Endothelial cell of umbilical vein (primary cell): ENCODE results near the gene NCOA5. TPM values are rescaled to one million over a fixed set of nuclear protein-coding genes. Genes with fewer than 3 reads are reported as not detected.

Experiments used
- BruUV-seq: library from RNA; stranded (reverse); fragments of 400-500 nt; replicated peaks from 2 replicates; lab custom pipeline; 2021; lab: Mats Ljungman, UMichigan
- CTCF ChIA-PET: fragments of 300-600, 350-600 bp; sonication (Branson Sonifier 250); formaldehyde crosslinking; loops from one replicate; lab custom pipeline; 2021; ENCODE audit warnings: antibody characterized with exemption, inconsistent platforms; lab: Charles Lee
- POLR2A ChIA-PET: fragments of 300-600, 350-600 bp; sonication (Branson Sonifier 250); formaldehyde crosslinking; loops from one replicate; lab custom pipeline; 2021; ENCODE audit warnings: antibody characterized with exemption, inconsistent platforms; lab: Charles Lee
- DNase-seq: peaks from one replicate; pipeline ENCODE4 v3.0.0-alpha.2; 2011; ENCODE audit warnings: low read depth, low spot score
- FAIRE-seq: peaks from 2 replicates; lab custom pipeline; 2011; peaks lifted over from hg19 to GRCh38; lab: Jason Lieb, UNC
- H2AFZ ChIP-seq: 2 replicates; pipeline ENCODE4 v1.6.0; 2012; ENCODE audit warnings: low read depth, low read length, control low read depth, inconsistent platforms
- H3K27ac ChIP-seq: 2 replicates; pipeline ENCODE4 v1.5.1; 2011; ENCODE audit warnings: low read depth, mild to moderate bottlenecking, control low read depth, low read length, moderate library complexity; ENCODE audit not compliant: insufficient read depth
- H3K27me3 ChIP-seq, 2 experiments: 2 replicates each; pipeline versions ENCODE4 v1.6.0 to v1.6.1; 2011; ENCODE audit warnings: low read length in 2 of 2, mixed read lengths in 1 of 2; ENCODE audit not compliant: control insufficient read depth in 2 of 2, insufficient read depth in 2 of 2
- H3K36me3 ChIP-seq, 2 experiments: 2 replicates in 1 of 2; 3 replicates in 1 of 2; pipeline ENCODE4 v1.5.1; 2011; ENCODE audit warnings: low read length in 2 of 2, mild to moderate bottlenecking in 1 of 2, moderate library complexity in 1 of 2; ENCODE audit not compliant: control insufficient read depth in 2 of 2, insufficient read depth in 2 of 2; ENCODE audit errors: extremely low read depth in 1 of 2
- H3K4me1 ChIP-seq: 3 replicates; pipeline ENCODE4 v1.5.1; 2011; ENCODE audit warnings: mild to moderate bottlenecking, low read length; ENCODE audit not compliant: control insufficient read depth, insufficient read depth; ENCODE audit errors: extremely low read depth
- H3K4me2 ChIP-seq: 2 replicates; pipeline ENCODE4 v1.6.1; 2011; ENCODE audit warnings: low read length, control low read depth, mixed read lengths; ENCODE audit not compliant: insufficient read depth
- H3K4me3 ChIP-seq, 3 experiments: fragments of 200-600 bp in 1 of 3; sonication (generic), shearing (Covaris generic) in 1 of 3; replicated peaks in 1 of 3; 2 replicates each; pipeline ENCODE4 v1.5.1; 2011 to 2016; ENCODE audit warnings: control low read depth in 3 of 3, low read length in 3 of 3, mild to moderate bottlenecking in 2 of 3, inconsistent platforms in 1 of 3, low read depth in 1 of 3, moderate library complexity in 1 of 3; ENCODE audit not compliant: insufficient read depth in 1 of 3
- H3K79me2 ChIP-seq: 2 replicates; pipeline ENCODE4 v1.6.0; 2012; ENCODE audit warnings: low read length, inconsistent platforms; ENCODE audit not compliant: control insufficient read depth, insufficient read depth
- H3K9ac ChIP-seq: replicated peaks from 2 replicates; pipeline ENCODE3; 2011; ENCODE audit warnings: low read length, control low read depth; ENCODE audit not compliant: insufficient read depth; ENCODE audit errors: extremely low read depth
- H3K9me1 ChIP-seq: replicated peaks from 3 replicates; pipeline ENCODE4 v1.6.0; 2011; ENCODE audit warnings: mild to moderate bottlenecking, low read length; ENCODE audit not compliant: control insufficient read depth, insufficient read depth; ENCODE audit errors: extremely low read depth
- H3K9me3 ChIP-seq: replicated peaks from 2 replicates; pipeline ENCODE4 v1.5.1; 2012; ENCODE audit warnings: low read length, inconsistent platforms; ENCODE audit not compliant: control insufficient read depth, insufficient read depth
- H4K20me1 ChIP-seq: replicated peaks from 2 replicates; pipeline ENCODE3; 2011; ENCODE audit warnings: mild to moderate bottlenecking, low read length; ENCODE audit not compliant: control insufficient read depth, insufficient read depth; ENCODE audit errors: extremely low read depth
- CTCF ChIP-seq, 2 donors: IDR thresholded peaks; 1 replicate in 1 of 2; 2 replicates in 1 of 2; pipeline ENCODE4 v1.5.1; 2011; ENCODE audit warnings: low read length in 2 of 2, mild to moderate bottlenecking in 2 of 2, moderate library complexity in 2 of 2, control low read depth in 1 of 2, inconsistent platforms in 1 of 2, low read depth in 1 of 2; ENCODE audit not compliant: insufficient read depth in 1 of 2; ENCODE audit errors: extremely low read depth in 1 of 2
- EZH2 ChIP-seq: IDR thresholded peaks from 2 replicates; pipeline ENCODE4 v1.6.1; 2012; ENCODE audit warnings: borderline replicate concordance, low read depth, mild to moderate bottlenecking, moderate library complexity, low read length, inconsistent platforms; ENCODE audit not compliant: severe bottlenecking
- FOS ChIP-seq: IDR thresholded peaks from 2 replicates; pipeline ENCODE4 v1.6.1; 2011; ENCODE audit warnings: mild to moderate bottlenecking, low read length, moderate library complexity, borderline replicate concordance; ENCODE audit not compliant: insufficient read depth
- GATA2 ChIP-seq: IDR thresholded peaks from 2 replicates; pipeline ENCODE4 v1.7.0; 2011; ENCODE audit warnings: low read depth, mild to moderate bottlenecking, moderate library complexity, mixed read lengths, low read length; ENCODE audit not compliant: insufficient read length, insufficient read depth
- JUN ChIP-seq: IDR thresholded peaks from 2 replicates; pipeline ENCODE4 v1.6.1; 2011; ENCODE audit warnings: borderline replicate concordance, low read depth; ENCODE audit not compliant: insufficient read length, insufficient read depth
- MAX ChIP-seq: IDR thresholded peaks from 2 replicates; pipeline ENCODE4 v1.6.1; 2011; ENCODE audit not compliant: insufficient read depth, insufficient read length
- MYC ChIP-seq: IDR thresholded peaks from one replicate; pipeline ENCODE4 v1.6.1; 2011; ENCODE audit warnings: mild to moderate bottlenecking, low read depth, low read length
- POLR2A ChIP-seq: IDR thresholded peaks from 2 replicates; pipeline ENCODE4 v1.6.1; 2012; ENCODE audit warnings: low read depth, mild to moderate bottlenecking, control low read depth, low read length
- POLR2AphosphoS5 ChIP-seq: IDR thresholded peaks from 2 replicates; pipeline ENCODE4 v1.6.1; 2012; ENCODE audit warnings: low read depth, mild to moderate bottlenecking, control low read depth, low read length, moderate library complexity; ENCODE audit not compliant: insufficient read depth
- dilution Hi-C: fragments of 300-500 bp; cut with MboI; formaldehyde crosslinking; loops from one replicate; pipeline ENCODE4 v1.15.0; 2019; ENCODE audit warnings: low sequenced_read_pairs; ENCODE audit not compliant: extremely low pct_ligation_motif_present
- intact Hi-C: fragments of 100-400 bp; cut with micrococcal nuclease; formaldehyde crosslinking; loops from one replicate; pipeline ENCODE4 v1.10.0; 2022
- polyA plus RNA-seq, 4 experiments: library from polyadenylated mRNA; depleted of rRNA in 3 of 4; stranded (reverse) in 3 of 4; unstranded in 1 of 4; fragments of >200 nt; gene quantifications; 2 replicates each; pipeline versions ENCODE4 v1.2.1 to v1.2.3, GENCODE V29; 2011 to 2012; ENCODE audit warnings: missing spikeins in 1 of 4
- total RNA-seq: library from RNA; stranded (reverse); gene quantifications from 2 replicates; pipeline ENCODE4 v1.2.3, GENCODE V29; 2021

The NCOA5 gene
- total and polyA plus RNA-seq, 2 donors (not counting 3 experiments of a cell fraction or from before 2014, with no cell fraction given), result 32.0 to 39.5 TPM

- FAIRE-seq (no peak), DNase-seq (no peak)
- Histone ChIP-seq H3K4me3 (no peak overlapping the region), H2AFZ (no peak overlapping the region), H3K4me1 (no peaks in the 10 kb centered on the region), H3K4me2 (no peak overlapping the region), H3K9me3 (no peaks in the 10 kb centered on the region), H3K36me3 (no peaks in the 10 kb centered on the region), H3K9ac (no peak overlapping the region), H3K27me3 (peaks cover 28 to 31% of the 10 kb centered on the region in 2 experiments), H3K9me1 (no peaks in the 10 kb centered on the region), H3K79me2 (no peaks in the 10 kb centered on the region), H4K20me1 (no peaks in the 10 kb centered on the region), H3K27ac (no peak overlapping the region)
- POLR2A ChIA-PET, result no interaction called here
- BruUV-seq, result no TSS peak
- intact Hi-C loops, result no loop called here
- no peak for TF ChIP-seq POLR2AphosphoS5
- no peak for TF ChIP-seq POLR2A
- TF ChIP-seq CTCF (IDR thresholded peaks at IDR 0.05; ENCODE audit: extremely low read depth in 1 of 2, insufficient read depth in 1 of 2, low read depth in 1 of 2, low read length in 2 of 2), result no peak
- TF ChIP-seq MAX, result no peak
- no peak for TF ChIP-seq JUN
- no peak for TF ChIP-seq GATA2
- TF ChIP-seq MYC, result no peak
- no peak for TF ChIP-seq FOS
- no peak for TF ChIP-seq EZH2
- dilution Hi-C loops, result no loop called here
- CTCF ChIA-PET, result no interaction called here
Observed at GRCh38 chr20:46035713-46036112, 54.0 kb downstream of the NCOA5 start.
